ENCODE results near the gene MYL6.

GRCh38 chr12:56189099-56189917, 31.1 kb downstream of the MYL6 start, which contains the start of gene SMARCC2:
- TF ChIP-seq EZH2phosphoT487 (IDR thresholded peaks at IDR 0.05; ENCODE audit: insufficient read depth, low read depth) (no peak), EZH2 (IDR thresholded peaks at IDR 0.05; ENCODE audit: insufficient read depth, poor library complexity, severe bottlenecking) (no peak)

Measured in GM23248 (cell line).